CD4-positive, alpha-beta T cell (primary cell): ENCODE data around the gene CR1. TPM values are rescaled to one million over a fixed set of nuclear protein-coding genes. Genes with fewer than 3 reads are reported as not detected.

Source experiments
- ATAC-seq: fragments of 200-7000 bp; cut with Tn5 transposase; one replicate; pipeline ENCODE4 v1.10.0; 2022; ENCODE audit warnings: mild to moderate bottlenecking; ENCODE audit not compliant: poor library complexity
- CTCF ChIA-PET: fragments of 350-600 bp; sonication (Branson Sonifier 250); formaldehyde crosslinking; loops from one replicate; lab custom pipeline; 2021; ENCODE audit warnings: antibody characterized with exemption, inconsistent platforms; lab: Charles Lee
- POLR2A ChIA-PET: fragments of 350-600 bp; sonication (Branson Sonifier 250); formaldehyde crosslinking; loops from one replicate; lab custom pipeline; 2021; ENCODE audit warnings: antibody characterized with exemption, inconsistent platforms; lab: Charles Lee
- DNase-seq, 14 experiments: peaks; one replicate each; pipeline ENCODE4 v3.0.0-alpha.2; 2013 to 2020; ENCODE audit warnings: mixed read lengths in 2 of 14
- H3K27ac ChIP-seq, 2 donors: one replicate each; pipeline versions ENCODE4 v1.5.1 to v1.7.0; 2013; ENCODE audit warnings: low read length in 2 of 2, low read depth in 1 of 2, mild to moderate bottlenecking in 1 of 2
- H3K27me3 ChIP-seq, 2 experiments: 1 replicate in 1 of 2; 2 replicates in 1 of 2; pipeline versions ENCODE4 v1.6.1 to v1.7.0; 2013; ENCODE audit warnings: low read length in 2 of 2, control low read depth in 1 of 2, mild to moderate bottlenecking in 1 of 2, moderate library complexity in 1 of 2; ENCODE audit not compliant: insufficient read depth in 2 of 2, control insufficient read depth in 1 of 2
- H3K36me3 ChIP-seq: one replicate; pipeline ENCODE4 v1.6.1; 2013; ENCODE audit warnings: low read length, control low read depth; ENCODE audit not compliant: insufficient read depth
- H3K4me1 ChIP-seq: one replicate; pipeline ENCODE4 v1.6.1; 2013; ENCODE audit warnings: low read length, control low read depth; ENCODE audit not compliant: insufficient read depth
- H3K4me3 ChIP-seq: one replicate; pipeline ENCODE4 v1.5.1; 2013; ENCODE audit warnings: mild to moderate bottlenecking, low read length, moderate library complexity
- H3K9me3 ChIP-seq, 2 experiments: 1 replicate in 1 of 2; 2 replicates in 1 of 2; pipeline versions ENCODE4 v1.6.1 to v1.7.0; 2013; ENCODE audit warnings: low read length in 2 of 2, mild to moderate bottlenecking in 2 of 2, control low read depth in 1 of 2, moderate library complexity in 1 of 2; ENCODE audit not compliant: control insufficient read depth in 1 of 2, insufficient read depth in 1 of 2
- H3K27ac Mint-ChIP-seq: one replicate; pipeline ENCODE4 v1.8.0; 2020; ENCODE audit warnings: mixed read lengths
- H3K27me3 Mint-ChIP-seq: one replicate; pipeline ENCODE4 v1.8.0; 2021; ENCODE audit warnings: mixed read lengths
- H3K36me3 Mint-ChIP-seq: one replicate; pipeline ENCODE4 v1.8.0; 2021; ENCODE audit warnings: low read depth, mixed read lengths
- H3K4me1 Mint-ChIP-seq: one replicate; pipeline ENCODE4 v1.8.0; 2021; ENCODE audit warnings: low read depth, mixed read lengths
- H3K4me3 Mint-ChIP-seq: one replicate; pipeline ENCODE4 v1.8.0; 2020; ENCODE audit warnings: mild to moderate bottlenecking, mixed read lengths
- H3K9me3 Mint-ChIP-seq: one replicate; pipeline ENCODE4 v1.8.0; 2020; ENCODE audit warnings: mixed read lengths
- intact Hi-C, 2 experiments: fragments of 100-400 bp; cut with DNase I in 1 of 2; cut with micrococcal nuclease in 1 of 2; formaldehyde crosslinking; loops; one replicate each; pipeline versions ENCODE4 v1.15.1 to v1.9.0; 2023 to 2025; cut with DNase I, micrococcal nuclease
- total RNA-seq, 174 experiments: library from RNA in 2 of 174; stranded (reverse) in 2 of 174; gene quantifications; one replicate each; pipeline ENCODE4 v1.2.3 and lab custom pipeline; 2021 to 2026
- TF ChIP-seq, protein P1 (sequence below): fragments of 200-600 bp; IDR thresholded peaks from one replicate; pipeline ENCODE4 v1.8.0; 2022; ENCODE audit warnings: antibody characterized with exemption, mild to moderate bottlenecking

CR1 gene
- total RNA-seq, 2 experiments from 2014 or later: 2.8 to 3.1 TPM

DNA sequence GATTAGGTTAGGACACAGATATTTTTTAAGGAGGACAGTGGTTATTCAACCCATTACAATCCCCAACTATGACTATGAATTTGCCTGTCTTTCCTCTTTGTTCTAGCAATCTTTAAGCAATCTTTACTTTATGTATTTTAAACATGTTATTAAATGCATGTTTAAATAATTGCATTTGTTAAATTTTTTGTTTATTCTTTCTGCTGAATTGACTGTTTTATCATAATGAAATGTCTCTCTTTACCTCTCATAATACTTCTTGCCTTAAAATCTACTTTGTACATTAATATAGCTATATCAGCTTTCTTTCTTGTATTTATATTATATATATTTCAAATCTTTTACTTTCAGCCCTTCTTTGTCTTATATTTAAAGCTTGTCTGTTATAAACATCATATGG lies 195.1 kb downstream of the CR1 start:
- CTCF ChIA-PET: no interaction called here
- Histone ChIP-seq H3K36me3 (no peaks in the 10 kb centered on the region), H3K27ac (no peak overlapping the region), H3K9me3 (no peaks in the 10 kb centered on the region), H3K4me3 (no peak overlapping the region), H3K27me3 (peaks cover 0 to 6% of the 10 kb centered on the region in 2 experiments), H3K4me1 (no peaks in the 10 kb centered on the region)
- H3K36me3 Mint-ChIP-seq: no peaks in the 10 kb centered on the region
- H3K27ac Mint-ChIP-seq: no peak overlapping the region
- DNase-seq (no peak), ATAC-seq (no peak)
- TF ChIP-seq, protein P1, sequence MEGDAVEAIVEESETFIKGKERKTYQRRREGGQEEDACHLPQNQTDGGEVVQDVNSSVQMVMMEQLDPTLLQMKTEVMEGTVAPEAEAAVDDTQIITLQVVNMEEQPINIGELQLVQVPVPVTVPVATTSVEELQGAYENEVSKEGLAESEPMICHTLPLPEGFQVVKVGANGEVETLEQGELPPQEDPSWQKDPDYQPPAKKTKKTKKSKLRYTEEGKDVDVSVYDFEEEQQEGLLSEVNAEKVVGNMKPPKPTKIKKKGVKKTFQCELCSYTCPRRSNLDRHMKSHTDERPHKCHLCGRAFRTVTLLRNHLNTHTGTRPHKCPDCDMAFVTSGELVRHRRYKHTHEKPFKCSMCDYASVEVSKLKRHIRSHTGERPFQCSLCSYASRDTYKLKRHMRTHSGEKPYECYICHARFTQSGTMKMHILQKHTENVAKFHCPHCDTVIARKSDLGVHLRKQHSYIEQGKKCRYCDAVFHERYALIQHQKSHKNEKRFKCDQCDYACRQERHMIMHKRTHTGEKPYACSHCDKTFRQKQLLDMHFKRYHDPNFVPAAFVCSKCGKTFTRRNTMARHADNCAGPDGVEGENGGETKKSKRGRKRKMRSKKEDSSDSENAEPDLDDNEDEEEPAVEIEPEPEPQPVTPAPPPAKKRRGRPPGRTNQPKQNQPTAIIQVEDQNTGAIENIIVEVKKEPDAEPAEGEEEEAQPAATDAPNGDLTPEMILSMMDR: no peak
- H3K27me3 Mint-ChIP-seq: peaks cover 19% of the 10 kb centered on the region
- POLR2A ChIA-PET: no interaction called here
- no peak overlapping the region for H3K4me3 Mint-ChIP-seq
- peaks cover 2% of the 10 kb centered on the region for H3K9me3 Mint-ChIP-seq
- H3K4me1 Mint-ChIP-seq: no peaks in the 10 kb centered on the region
- intact Hi-C loops: no loop called here

Other genes starting within 250 kb of the CR1 start
- 100 to 1,000 TPM; 218 to 229 TPM for gene CD55, start 174.5 kb upstream of the CR1 start, total RNA-seq
- 1 to 10 TPM; 1.2 TPM for gene CR2, start 41.8 kb upstream of the CR1 start, total RNA-seq
- gene CR1L, start 149.0 kb downstream of the CR1 start, total RNA-seq: not detected